Activated gamma-delta T cell treated with anti-CD3 and anti-CD28 coated beads, Interleukin-2, amount 50 U/mL, for 16 hours (primary cell): ENCODE data around the gene ELK3.

ENCODE experiments used
- DNase-seq: peaks from one replicate; pipeline ENCODE4 v3.0.0-alpha.2; 2020; ENCODE audit warnings: low read depth

Gene ELK3

GRCh38 chr12:96258104-96258961 lies 64.2 kb downstream of the ELK3 start:
- DNase-seq: no peak

DNA sequence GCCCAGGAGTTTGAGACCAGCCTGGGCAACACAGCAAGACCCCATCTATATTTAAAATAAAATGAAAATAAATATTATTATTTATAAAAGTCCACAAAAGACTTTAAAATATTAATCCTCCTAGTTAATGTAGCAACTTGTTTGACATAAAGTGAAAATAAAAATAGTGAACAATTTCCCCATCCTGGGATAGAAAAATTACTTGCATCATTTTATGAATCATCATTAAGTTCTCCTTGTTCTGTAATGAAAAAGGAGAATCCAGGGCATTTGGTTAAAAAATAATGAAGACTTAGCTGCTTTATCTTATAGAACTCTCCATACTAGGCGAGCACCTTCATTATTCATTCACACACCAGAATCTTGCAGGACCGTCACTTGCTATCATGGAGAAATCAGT lies 66.1 kb downstream of the ELK3 start:
- DNase-seq: no peak

DNA sequence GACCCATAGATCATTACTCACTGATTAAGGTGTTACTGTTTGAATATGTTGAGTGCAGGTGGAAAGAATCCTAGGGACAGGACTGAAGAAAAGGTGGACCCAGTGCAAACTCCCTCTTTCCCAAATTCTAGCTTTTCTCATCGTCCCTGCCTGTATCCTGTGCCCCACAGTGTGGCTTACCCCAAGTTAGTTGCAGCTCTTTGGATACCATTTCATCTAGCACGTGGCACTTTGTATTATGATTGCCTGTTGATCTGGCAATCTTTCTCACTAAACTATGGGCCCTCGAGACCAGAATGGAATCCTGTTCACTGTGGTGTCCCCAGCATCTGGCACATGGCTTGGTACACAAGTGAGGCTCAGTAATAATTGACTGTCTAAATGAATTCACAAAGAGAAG lies 66.5 kb downstream of the ELK3 start:
- no peak for DNase-seq

DNA sequence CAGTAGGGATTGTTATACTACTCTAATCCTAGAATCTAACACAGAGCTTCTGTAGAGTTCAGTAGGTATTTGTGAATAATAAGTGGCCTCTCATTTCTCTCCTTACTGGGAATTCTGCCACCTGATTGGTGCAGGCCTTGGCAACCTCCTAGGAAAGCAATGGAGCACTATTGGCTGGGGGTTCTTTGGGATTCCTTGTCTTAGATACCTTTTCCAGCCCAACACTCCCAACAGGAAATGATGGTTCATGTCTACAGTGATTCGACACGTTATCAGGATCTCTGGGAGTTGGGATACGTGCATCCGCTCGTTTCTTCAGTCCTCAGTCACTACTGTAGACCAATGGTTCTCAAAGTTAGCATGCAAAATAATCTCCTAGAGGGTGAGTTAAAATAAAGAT lies 67.4 kb downstream of the ELK3 start:
- DNase-seq: no peak

GRCh38 chr12:96263449-96263902 lies 69.3 kb downstream of the ELK3 start:
- DNase-seq: no peak

DNA sequence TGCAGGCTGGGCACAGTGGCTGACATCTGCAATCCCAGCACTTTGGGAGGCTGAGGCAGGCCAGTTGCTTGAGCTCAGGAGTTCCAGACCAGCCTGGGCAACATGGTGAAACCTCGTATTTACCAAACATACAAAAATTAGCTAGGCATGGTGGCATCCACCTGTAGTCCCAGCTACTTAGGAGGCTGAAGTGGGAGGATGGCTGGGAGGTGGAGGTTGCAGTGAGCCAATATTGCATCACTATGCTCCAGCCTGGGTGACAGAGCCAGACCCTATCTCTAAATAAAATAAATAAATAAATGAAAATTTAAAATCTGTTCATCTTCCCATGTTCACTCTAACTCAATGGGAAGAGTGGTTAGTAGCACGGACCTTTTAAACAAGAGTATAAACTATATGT lies 71.2 kb downstream of the ELK3 start:
- DNase-seq: no peak

- no peak for DNase-seq
Observed at GRCh38 chr12:96265836-96266235, 71.7 kb downstream of the ELK3 start.

GRCh38 chr12:96266238-96266637 lies 72.1 kb downstream of the ELK3 start:
- no peak for DNase-seq

GRCh38 chr12:96271469-96272199 lies 77.5 kb downstream of the ELK3 start:
- DNase-seq: no peak

DNA sequence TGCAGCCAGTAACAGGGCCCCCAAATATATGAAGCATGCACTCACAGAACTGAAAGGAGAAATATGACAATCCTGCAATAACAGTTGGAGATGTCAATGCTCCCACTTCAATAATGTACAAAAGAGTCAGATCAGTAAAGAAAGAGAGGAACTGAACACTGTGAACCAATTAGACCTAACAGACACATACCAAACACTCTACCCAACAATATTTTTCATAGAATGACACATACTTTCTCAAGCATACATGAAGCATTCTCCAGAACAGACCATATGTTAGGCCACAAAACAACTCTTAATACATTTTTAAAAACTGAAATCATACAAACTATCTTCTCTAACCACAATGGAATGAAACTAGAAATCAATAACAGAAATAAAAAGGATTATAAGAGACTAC lies 80.2 kb downstream of the ELK3 start:
- DNase-seq: no peak

GRCh38 chr12:96285158-96285557 lies 91.0 kb downstream of the ELK3 start:
- DNase-seq: no peak

GRCh38 chr12:96289067-96289466 lies 94.9 kb downstream of the ELK3 start:
- DNase-seq: no peak

DNA sequence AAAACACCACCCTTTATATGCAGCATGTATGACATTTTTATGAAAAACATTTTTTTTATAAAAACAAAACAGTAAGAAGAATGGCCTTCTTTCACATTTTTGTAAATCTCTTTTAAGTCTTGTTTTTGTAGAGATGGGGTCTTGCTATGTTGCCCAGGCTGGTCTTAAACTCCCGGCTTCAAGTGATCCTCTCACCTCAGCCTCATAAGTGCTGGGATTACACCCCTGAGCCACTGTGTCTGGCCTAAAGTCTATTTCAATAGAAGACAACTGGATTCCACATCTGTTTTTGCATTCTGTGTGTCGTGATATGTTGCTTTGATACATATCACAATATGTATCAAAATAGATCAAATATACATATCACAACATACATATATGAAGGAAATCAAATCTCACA lies 98.9 kb downstream of the ELK3 start:
- DNase-seq: no peak

DNA sequence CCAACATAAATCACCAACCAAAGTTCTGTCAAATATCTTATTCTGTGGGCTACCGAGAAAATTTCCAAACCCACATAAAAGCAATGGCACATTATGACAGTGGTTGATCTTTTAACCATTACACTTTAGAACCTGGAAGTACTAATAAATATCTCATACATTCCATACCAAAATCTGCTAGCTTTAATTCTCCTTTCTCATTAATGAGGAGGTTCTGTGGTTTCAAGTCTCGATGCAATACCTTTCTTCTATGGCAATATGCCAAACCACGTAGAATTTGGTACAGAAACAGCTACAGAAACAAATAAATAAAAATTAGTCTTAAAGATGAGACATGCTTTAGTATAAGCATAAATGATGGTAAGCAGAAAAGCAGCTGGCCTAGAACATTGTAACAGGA lies 100.7 kb downstream of the ELK3 start:
- DNase-seq: no peak

GRCh38 chr12:96295532-96296160 lies 101.5 kb downstream of the ELK3 start:
- no peak for DNase-seq

DNA sequence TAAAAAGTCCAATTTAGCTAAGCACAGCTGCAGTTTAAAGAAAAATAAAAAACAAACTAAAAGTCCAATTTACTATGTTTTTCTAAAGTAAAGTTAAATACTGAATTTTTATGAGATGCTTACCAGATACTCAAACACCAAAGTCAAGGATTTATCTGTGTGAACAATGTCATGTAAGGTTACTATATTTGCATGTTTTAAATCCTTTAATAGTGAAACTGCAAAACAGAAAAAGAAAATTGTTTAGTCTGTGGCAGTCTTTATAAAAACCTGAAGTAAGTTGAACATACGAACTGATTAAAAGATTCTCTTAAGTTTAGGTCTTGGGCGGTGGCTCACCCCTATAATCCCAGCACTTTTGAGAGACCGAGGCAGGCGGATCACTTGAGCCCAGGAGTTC lies 103.3 kb downstream of the ELK3 start:
- DNase-seq: no peak

DNA sequence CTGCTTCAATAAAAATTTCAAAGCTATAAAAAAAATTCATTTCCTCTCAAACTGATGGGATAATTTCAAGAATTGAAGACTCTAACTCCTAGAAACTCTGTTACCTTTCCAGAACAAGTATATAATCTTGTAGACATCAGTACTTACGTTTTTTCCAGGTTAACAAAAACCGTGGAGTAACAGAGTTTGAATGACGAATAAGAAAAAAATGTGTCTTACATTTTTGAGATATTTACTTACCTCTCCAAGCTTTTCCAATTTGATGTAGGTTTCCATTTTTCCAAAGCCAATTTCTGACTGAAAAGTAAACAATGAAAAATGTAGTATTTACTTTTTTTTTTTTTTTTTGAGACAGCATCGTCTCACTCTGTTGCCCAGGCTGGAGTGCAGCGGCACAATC lies 105.9 kb downstream of the ELK3 start:
- no peak for DNase-seq

GRCh38 chr12:96301732-96302131 lies 107.6 kb downstream of the ELK3 start:
- DNase-seq: no peak

- DNase-seq: no peak
Observed at GRCh38 chr12:96302687-96303310, 108.6 kb downstream of the ELK3 start.

GRCh38 chr12:96303653-96304052 lies 109.5 kb downstream of the ELK3 start:
- DNase-seq: no peak

GRCh38 chr12:96305665-96306064 lies 111.5 kb downstream of the ELK3 start:
- no peak for DNase-seq

DNA sequence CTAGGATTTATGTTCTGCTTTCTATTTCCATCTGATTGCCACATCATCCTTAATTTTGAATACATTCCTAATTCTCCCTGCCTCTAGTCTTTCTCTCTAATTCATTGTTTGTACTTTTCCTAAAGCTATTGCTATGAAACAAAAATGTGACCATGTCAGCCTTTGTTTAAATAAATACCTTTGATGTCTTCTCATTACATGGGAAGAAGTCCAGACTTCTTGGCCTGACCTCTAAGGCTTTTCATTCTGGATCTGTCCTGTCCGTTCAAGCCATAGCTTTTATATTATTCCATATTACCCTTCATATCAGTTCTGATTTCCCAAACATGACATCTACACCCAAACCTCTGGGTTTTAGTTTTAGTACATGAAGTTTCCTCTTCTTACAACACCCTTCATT lies 114.7 kb downstream of the ELK3 start:
- DNase-seq: no peak

- no peak for DNase-seq
Observed at GRCh38 chr12:96310067-96310466, 115.9 kb downstream of the ELK3 start.
